Activated naive CD8-positive, alpha-beta T cell treated with anti-CD3 and anti-CD28 coated beads, Interleukin-2, amount 50 U/mL, for 16 hours (primary cell): ENCODE measurements around the gene TNFRSF6B.
"Not testable (repeated sequence)": the region's sequence is repeated elsewhere in the genome, so short reads cannot be mapped to it uniquely, and the experiment has no call there.

Source experiments
- DNase-seq: peaks from one replicate; pipeline ENCODE4 v3.0.0-alpha.2; 2020; ENCODE audit warnings: low read depth, low spot score

Gene TNFRSF6B

DNA sequence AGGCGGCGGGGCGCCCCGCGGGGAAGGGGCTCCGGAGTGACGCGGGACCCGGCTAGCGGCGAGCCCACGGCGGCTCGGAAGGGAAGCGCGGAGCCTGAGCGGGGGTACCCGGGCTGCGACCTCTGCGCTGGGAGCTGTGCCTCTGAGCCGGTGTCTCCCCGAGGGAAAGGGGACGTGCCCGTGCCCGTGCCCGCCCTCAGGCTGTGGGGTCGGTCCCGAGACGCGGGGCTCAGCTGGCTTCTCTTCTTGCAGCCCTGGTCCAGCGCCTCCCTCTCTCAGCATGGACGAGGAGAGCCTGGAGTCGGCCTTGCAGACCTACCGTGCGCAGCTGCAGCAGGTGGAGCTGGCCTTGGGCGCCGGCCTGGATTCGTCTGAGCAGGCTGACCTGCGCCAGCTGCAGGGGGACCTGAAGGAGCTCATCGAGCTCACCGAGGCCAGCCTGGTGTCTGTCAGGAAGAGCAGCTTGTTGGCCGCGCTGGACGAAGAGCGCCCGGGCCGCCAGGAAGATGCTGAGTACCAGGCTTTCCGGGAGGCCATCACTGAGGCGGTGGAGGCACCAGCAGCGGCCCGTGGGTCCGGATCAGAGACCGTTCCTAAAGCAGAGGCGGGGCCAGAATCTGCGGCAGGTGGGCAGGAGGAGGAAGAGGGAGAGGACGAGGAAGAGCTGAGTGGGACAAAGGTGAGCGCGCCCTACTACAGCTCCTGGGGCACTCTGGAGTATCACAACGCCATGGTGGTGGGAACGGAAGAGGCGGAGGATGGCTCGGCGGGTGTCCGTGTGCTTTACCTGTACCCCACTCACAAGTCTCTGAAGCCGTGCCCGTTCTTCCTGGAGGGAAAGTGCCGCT, 12.1 kb downstream of the TNFRSF6B start:
- no peak for DNase-seq

DNA sequence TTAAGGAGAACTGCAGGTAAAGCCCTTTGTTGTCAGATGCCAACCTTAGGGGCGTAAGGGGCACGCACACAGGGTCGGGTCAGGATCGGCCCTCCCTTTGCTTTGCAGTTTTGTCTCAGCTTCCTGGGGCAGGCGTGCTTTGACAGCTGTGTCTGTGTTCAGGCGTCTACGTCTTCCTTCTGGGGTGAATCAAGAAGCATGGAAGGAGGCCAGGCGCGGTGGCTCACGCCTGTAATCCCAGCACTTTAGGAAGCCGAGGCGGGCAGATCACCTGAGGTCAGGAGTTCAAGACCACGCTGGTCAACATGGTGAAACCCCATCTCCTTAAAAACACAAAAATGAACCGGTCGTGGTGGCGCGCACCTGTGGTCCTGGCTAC, 12.7 kb downstream of the TNFRSF6B start:
- DNase-seq, result no peak

DNA sequence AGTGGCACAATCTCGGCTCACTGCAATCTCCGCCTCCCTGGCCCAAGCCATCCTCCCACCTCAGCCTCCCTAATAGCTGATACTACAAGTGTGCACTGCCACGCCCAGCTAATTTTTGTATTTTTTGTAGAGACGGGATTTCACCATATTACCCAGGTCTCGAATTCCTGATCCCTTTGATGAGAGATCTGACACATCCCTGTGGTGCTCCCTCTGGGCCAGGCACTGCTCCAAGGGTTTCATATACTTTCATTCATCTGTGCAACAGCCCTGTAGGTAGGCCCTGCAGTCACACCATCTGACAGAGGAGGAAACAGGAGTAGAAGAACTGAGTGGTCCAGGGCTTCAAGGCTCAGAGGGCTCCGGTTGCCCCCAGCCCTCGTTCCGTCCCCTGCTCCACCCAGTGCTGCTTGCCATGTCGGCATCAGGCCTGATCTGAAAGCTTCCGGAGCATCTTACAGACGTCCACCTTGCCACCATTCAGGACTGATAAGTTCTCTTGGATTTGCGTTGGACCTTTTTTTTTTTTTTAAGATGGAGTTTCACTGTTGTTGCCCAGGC, 14.7 kb downstream of the TNFRSF6B start:
- no peak for DNase-seq

DNA sequence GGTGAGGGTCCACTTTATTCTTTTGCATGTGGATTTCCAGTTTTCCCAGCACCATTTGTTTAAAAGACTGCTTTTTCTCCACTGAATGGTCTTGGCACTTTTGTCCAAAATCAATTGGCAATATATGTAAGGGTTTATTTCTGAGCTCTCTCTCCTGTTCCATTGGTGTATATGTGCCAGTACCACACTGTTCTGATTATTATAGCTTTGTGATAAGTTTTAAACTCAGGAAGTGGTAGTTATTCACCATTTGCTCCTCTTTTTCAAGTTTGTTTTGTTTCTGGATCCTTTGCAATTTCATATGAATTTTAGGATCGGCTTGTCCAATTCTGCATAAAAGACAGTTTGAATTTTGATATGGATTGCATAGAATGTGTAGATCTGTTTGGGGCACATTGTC, 15.7 kb downstream of the TNFRSF6B start:
- no peak for DNase-seq

DNA sequence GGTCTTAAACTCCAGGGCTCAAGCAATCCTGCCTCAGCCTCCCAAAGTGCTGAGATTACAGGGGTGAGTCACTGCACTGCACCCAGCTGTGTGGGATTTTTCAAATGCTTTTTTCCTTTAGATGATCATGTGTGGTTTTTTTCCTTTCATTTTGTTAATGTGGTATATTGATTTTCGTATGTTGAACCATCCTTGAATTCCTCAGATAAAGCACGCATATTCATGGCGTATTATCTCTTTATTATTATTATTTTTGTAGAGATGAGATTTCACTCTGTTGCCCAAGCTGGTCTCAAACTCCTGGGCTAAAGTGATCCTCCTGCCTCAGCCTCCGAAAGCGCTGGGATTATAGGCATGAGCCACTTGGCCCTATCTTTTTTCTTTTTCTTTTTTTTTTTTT, 18.4 kb downstream of the TNFRSF6B start:
- no peak for DNase-seq

DNA sequence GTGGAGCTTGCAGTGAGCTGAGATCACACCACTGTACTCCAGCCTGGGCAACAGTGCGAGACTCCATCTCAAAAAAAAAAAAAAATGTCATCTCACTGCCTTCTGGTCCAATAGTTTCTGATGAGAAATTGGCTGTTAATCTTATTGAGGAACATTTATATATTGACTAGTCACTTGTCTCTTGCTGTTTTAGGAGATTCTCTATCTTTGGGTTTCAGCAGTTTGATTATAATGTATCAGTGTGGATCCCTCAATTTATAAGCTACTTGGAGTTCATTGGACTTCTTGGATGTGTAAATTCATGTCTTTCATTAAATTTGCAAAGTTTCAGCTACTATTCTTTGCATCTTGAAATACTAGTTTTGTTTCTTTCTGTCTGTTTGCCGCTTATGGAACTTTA, 22.5 kb downstream of the TNFRSF6B start:
- DNase-seq, result no peak

DNA sequence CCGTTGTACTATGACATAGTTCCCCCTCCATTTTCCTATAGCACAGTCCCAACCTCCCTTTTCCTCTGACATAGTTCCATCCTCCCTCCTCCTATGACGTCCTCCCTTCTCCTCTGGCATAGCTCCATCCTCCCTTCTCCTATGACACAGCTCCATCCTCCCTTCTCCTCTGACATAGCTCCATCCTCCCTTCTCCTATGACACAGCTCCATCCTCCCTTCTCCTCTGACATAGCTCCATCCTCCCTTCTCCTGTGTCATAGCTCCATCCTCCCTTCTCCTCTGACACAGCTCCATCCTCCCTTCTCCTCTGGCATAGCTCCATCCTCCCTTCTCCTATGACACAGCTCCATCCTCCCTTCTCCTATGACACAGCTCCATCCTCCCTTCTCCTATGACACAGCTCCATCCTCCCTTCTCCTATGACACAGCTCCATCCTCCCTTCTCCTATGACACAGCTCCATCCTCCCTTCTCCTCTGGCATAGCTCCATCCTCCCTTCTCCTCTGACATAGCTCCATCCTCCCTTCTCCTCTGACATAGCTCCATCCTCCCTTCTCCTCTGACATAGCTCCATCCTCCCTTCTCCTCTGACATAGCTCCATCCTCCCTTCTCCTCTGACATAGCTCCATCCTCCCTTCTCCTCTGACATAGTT, 26.6 kb downstream of the TNFRSF6B start:
- DNase-seq, result not testable (repeated sequence)

DNA sequence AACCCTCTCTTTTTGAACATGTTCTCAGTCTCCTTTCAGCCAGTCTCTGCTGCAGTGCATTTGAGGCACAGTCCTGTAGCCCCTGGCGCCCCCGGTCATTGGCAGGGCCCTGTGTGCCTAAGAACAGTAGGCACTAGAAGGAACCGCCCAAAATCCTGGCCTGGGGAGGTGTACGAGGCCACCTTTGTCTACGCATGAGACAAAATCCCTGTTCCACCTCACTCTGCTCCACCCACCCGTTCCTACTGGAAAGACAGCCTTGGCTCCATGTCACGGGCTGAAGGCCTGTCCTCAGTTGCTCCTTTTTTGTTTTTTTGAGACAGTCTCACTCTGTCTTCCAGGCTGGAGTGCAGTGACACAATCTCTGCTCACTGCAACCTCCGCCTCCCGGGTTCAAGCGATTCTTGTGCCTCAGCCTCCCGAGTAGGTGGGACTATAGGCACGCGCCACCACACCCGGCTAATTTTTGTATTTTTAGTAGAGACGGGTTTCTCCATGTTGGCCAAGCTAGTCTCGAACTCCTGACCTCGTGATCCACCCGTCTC, 33.8 kb downstream of the TNFRSF6B start:
- DNase-seq, result not testable (repeated sequence)

DNA sequence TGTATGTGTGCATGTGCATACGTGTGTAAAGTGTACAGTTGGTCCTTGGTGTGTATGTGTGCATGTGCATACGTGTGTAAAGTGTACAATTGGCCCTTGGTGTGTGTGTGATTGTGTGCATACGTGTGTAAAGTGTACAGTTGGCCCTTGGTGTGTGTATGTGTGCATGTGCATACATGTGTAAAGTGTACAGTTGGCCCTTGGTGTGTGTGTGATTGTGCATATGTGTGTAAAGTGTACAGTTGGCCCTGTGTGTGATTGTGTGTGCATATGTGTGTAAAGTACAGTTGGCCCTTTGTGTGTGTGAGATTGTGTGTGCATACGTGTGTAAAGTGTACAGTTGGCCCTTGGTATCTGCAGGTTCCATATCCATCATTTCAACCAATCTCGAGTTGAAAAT, 35.0 kb downstream of the TNFRSF6B start:
- no peak for DNase-seq

DNA sequence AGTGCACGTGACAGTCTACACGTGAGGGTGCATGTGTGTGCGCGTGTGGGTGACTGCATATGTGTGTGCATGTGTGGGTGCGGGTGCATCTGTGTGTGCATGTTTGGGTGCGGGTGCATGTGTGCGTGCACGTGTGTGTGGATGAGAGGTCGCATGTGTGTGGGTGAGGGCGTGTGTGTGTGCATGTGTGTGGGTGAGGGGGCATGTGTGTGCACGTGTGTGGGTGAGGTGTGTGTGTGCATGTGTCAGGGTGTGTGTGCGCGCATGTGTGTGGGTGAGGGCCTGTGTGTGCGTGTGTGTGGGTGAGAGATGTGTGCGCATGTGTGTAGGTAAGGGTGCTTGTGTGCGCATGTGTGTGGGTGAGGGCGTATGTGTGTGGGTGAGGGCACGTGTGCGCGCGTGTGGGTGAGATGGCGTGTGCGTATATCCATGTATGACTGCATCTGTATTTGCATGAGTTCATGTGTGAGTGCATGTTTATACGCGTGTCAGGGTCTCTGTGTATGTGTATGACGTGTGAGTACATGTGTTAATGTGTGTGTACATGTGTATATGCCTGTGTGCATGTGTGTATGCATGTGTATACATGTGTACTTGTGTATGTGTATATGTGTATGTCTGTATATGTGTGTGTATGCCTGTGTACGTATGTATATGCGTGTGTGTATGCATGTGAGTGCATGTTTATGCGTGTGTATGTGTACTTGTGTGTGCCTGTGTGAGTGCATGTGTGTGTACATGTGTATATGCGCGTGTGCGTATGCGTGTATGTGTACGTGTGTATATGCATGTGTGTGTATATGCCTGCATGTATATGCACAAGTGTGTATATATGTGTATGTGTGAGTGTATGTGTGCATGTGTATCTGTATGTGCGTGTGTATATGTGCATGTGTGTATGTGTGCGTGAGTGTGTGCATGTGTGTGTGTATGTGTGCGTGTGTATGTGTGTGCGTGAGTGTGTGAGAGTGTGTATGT, 36.0 kb downstream of the TNFRSF6B start:
- no peak for DNase-seq

DNA sequence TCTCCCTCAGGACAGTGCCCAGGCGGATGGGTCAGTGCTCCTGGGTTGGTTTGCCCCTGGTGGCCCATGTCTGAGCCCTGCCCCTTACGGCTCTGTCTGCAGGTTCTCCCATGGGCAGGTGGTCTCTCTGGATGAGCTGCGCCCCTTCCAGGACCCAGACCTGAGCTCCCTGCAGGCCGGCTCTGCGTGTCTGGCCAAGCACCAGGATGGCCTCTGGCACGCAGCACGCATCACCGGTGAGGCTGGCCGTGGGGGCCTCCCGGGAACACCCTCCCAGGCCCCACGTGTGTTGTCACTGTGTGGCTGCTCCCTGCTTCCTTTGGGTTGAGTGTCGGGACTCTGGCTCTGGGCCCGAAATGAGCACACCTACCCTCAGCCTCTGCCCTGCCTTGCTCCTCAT, 36.7 kb downstream of the TNFRSF6B start:
- DNase-seq, result no peak

DNA sequence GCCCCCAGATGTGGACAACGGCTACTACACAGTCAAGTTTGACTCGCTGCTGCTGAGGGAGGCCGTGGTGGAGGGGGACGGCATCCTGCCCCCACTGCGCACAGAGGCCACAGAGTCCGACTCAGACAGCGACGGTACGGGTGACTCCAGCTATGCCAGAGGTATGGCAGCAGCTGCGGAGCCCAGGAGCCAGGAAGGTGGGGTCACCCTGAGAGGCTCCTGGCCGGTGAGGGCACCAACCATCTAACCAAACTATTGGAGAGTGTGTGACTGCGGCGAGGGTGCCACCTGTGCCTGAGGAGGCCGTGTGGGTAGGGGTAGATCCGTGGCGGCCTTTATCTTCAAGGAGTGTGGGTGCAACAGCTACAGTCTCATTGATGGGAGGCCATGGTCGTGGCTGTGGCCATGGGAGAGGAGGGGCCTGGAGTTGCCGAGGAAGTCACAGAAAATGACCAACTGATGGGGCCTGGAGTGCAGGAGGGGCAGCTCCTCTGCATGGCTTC, 37.2 kb downstream of the TNFRSF6B start:
- no peak for DNase-seq

DNA sequence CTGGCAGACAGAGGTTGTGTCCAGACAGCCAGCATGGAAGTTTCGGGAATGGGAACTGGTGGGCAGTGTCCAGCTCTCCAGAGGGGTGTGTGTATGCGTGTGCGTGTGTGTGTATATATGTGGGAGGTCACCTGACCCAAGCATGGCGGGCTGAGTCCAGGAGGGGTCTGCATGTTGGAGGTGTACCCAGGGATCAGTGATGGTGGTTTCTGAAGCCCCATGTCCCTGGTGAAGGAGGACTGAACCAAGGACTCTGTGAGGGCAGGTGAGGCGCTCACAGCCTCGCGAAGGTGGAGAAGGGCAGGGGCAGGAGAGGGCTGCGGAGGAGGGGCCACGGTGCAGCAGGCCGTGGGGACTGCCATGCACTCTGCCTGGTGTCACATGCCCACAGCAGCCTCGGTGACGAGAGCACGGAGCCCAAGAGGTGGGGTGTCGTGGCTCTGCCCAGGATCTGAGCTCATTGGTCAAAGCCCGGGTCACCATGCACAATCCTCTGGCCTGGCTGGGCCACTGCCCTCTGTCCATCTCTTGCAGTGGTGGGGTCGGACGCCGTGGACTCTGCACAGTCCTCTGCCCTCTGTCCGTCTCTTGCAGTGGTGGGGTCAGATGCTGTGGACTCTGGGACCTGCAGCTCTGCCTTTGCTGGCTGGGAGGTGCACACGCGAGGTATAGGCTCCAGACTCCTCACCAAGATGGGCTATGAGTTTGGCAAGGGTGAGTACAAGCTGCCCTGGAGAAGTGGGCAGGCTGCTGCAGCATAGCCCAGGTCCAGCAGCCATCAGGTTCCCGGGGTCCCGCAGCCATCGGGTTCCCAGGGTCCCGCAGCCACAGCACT, 37.9 kb downstream of the TNFRSF6B start:
- no peak for DNase-seq

DNA sequence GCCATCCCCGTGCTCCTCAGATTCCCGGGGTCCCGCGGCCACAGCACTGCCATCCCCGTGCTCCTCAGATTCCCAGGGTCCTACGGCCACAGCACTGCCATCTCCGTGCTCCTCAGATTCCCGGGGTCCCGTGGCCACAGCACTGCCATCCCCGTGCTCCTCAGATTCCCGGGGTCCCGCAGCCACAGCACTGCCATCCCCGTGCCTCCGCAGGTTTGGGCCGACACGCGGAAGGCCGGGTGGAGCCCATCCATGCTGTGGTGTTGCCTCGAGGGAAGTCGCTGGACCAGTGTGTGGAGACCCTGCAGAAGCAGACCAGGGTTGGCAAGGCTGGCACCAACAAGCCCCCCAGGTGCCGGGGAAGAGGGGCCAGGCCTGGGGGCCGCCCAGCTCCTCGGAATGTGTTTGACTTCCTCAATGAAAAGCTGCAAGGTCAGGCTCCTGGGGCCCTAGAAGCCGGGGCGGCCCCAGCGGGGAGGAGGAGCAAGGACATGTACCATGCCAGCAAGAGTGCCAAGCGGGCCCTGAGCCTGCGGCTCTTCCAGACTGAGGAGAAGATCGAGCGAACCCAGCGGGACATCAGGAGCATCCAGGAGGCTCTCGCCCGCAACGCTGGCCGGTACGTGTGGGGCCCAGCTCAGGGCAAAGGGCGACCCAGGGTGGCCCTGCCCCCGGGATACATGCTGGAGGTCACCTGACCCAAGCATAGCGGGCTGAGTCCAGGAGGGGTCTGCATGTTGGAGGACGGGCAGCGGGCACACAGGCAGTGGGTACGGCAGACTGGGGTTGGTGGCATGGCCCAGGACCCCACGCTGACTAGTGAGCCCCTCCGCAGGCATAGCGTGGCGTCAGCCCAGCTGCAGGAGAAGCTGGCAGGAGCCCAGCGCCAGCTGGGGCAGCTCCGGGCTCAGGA, 38.8 kb downstream of the TNFRSF6B start:
- no peak for DNase-seq

DNA sequence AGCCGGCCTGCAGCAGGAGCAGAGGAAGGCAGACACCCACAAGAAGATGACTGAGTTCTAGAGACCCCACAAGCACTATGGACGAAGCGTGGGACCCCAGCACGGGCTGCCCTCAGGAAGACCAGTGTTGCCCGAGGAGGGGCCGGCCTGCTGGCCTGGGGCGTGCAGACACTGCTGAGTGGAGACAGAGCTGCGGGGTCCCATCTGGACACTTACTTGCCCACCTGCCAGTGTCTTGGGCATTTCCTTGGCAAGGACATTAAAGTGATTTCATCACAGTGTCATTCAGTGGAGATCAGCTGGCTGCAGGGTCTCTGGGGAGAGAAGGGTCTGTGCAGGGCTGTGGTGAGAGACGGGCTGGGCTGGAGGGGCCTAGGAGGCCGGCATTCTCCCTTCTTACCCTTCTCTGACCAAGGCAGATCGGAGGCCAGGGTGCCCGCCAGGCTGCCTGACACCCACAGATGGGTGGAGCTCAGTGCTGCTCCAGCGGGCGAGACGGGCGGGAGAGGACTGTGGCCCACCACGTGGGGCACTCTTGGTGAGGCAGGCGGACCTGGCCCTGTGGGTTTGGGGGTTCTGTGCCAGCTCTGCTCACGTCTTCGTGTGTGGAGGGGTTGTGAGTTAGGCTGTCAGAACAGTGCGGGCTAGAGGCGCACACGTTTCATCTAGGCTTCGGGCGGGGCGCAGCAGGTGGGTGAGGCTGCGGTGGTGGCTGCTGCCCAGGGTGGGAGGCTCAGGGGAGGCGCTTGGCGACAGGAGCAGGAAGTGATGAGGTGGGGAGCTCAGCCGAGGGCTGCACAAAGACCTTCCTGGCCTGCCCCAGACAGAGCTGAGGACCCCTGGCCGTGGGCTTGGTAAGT, 39.6 kb downstream of the TNFRSF6B start, which contains the start of gene LIME1:
Gene LIME1, plus strand, starts transcription at position 806 of the 860 bp plus-strand sequence. CDS start 886 bp downstream, outside the sequence.
- DNase-seq, result no peak

DNA sequence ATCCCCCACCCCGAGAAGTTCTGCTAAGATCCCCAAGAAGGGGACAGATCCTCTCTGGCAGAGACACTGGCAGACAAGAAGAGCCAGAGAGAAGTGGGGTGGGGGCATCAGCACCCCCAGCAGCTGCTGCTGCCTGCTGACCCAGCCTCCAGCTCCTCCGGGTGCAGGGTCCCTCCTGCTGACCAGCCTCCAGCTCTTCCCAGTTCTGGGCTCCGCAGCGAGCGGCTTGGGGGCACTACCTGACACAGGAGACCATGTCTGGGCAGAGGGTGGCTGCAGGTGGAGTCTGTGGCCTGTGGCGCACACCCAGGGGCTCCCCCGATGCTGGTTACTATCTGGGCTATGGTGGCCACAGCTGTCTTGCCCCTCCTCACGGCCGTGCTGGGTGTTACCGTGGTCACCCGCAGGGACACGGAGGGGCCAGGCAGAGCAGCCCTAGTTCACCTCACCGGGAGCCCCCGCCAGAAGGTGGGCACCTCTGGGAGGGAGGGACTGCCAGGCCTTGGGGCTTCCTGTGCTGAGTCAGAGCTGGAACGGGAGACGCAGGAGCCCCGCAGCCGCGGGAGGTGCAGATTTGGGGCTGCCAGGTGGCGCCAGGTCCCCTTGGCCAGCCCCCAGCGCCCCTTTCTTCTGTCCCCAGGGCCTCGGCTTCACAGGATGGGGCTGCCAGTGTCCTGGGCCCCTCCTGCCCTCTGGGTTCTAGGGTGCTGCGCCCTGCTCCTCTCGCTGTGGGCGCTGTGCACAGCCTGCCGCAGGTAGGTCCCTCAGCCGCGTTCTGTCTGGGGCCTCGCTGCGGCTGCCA, 40.6 kb downstream of the TNFRSF6B start:
- DNase-seq, result no peak

DNA sequence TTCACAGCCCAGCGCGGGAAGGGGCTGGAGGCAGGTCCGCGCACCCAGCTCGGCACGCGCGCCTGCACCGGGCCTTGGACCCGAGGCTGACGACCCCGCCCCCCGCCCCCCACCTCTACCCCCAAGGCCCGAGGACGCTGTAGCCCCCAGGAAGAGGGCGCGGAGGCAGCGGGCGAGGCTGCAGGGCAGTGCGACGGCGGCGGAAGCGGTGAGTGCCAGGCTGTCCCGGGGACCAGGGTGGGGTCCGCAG, 41.2 kb downstream of the TNFRSF6B start:
- no peak for DNase-seq
